Mucosa of descending colon (tissue), 3 donors: ENCODE data around the gene PROZ. TPM values are rescaled to one million over a fixed set of nuclear protein-coding genes. Genes with fewer than 3 reads are reported as not detected.

Experiments used
- ATAC-seq: fragments of 200-7000 bp; cut with Tn5 transposase; one replicate; pipeline ENCODE4 v1.9.1; 2020; ENCODE audit warnings: mild to moderate bottlenecking, moderate library complexity
- DNase-seq, 3 donors: peaks; one replicate each; pipeline ENCODE4 v3.0.0-alpha.2; 2020
- H3K36me3 ChIP-seq: fragments of 200-600 bp; one replicate; pipeline ENCODE4 v1.8.0; 2021; ENCODE audit warnings: low read depth, mild to moderate bottlenecking
- H3K4me1 ChIP-seq: fragments of 200-600 bp; one replicate; pipeline ENCODE4 v1.8.0; 2021; ENCODE audit warnings: low read depth, mild to moderate bottlenecking
- H3K4me3 ChIP-seq: fragments of 200-600 bp; one replicate; pipeline ENCODE4 v1.8.0; 2021; ENCODE audit warnings: mild to moderate bottlenecking
- H3K9me3 ChIP-seq: fragments of 200-600 bp; one replicate; pipeline ENCODE4 v1.8.0; 2021; ENCODE audit warnings: mild to moderate bottlenecking
- intact Hi-C, 2 donors: fragments of 100-400 bp; cut with DNase I in 1 of 2; cut with micrococcal nuclease in 1 of 2; formaldehyde crosslinking; loops; one replicate each; pipeline versions ENCODE4 v1.11.0 to v1.11.1; 2022; cut with DNase I, micrococcal nuclease
- total RNA-seq, 3 donors: library from RNA; stranded (reverse); fragmentation: NEBNext Ultra II Directional in 2 of 3; extraction: Animal tissue kit (Norgen Biotek cat#: 25700) in 2 of 3; gene quantifications; one replicate each; pipeline versions ENCODE4 v1.2.1 to v1.2.4, GENCODE V29; 2021 to 2023
- TF ChIP-seq, protein P1 (sequence below): fragments of 200-600 bp; IDR thresholded peaks from one replicate; pipeline ENCODE4 v1.8.0; 2022; ENCODE audit warnings: antibody characterized with exemption, mild to moderate bottlenecking
- donor health status: DM: no; HTN: no; CAD: no; lungs with moderate emphysema.
- donor health status: DM: no; HTN: no; CAD: no.
- donor health status: DM: no; HTN: yes; CAD: no.

PROZ gene
- total RNA-seq, 3 donors from 2014 or later = not detected

DNA sequence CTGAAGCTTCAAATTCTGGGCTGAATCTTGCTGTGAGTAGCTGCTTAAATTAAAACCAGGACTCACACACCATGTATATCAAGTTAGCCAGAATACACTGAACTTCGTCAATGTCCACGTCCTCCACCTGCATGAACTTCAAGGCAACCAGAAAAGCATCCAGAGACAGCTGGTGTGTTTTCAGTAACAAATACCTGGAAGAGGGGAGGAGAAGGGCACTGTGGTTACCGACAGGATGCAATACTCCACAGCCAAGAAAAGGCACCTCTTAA is 20.4 kb downstream of the PROZ start:
- ATAC-seq (no peak), DNase-seq (no peak)
- TF ChIP-seq, protein P1, sequence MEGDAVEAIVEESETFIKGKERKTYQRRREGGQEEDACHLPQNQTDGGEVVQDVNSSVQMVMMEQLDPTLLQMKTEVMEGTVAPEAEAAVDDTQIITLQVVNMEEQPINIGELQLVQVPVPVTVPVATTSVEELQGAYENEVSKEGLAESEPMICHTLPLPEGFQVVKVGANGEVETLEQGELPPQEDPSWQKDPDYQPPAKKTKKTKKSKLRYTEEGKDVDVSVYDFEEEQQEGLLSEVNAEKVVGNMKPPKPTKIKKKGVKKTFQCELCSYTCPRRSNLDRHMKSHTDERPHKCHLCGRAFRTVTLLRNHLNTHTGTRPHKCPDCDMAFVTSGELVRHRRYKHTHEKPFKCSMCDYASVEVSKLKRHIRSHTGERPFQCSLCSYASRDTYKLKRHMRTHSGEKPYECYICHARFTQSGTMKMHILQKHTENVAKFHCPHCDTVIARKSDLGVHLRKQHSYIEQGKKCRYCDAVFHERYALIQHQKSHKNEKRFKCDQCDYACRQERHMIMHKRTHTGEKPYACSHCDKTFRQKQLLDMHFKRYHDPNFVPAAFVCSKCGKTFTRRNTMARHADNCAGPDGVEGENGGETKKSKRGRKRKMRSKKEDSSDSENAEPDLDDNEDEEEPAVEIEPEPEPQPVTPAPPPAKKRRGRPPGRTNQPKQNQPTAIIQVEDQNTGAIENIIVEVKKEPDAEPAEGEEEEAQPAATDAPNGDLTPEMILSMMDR = no peak
- Histone ChIP-seq H3K4me1 (peaks cover 3% of the 10 kb centered on the region), H3K4me3 (no peak overlapping the region), H3K36me3 (peaks cover 6% of the 10 kb centered on the region), H3K9me3 (no peaks in the 10 kb centered on the region)
- intact Hi-C loops = no loop called here

DNA sequence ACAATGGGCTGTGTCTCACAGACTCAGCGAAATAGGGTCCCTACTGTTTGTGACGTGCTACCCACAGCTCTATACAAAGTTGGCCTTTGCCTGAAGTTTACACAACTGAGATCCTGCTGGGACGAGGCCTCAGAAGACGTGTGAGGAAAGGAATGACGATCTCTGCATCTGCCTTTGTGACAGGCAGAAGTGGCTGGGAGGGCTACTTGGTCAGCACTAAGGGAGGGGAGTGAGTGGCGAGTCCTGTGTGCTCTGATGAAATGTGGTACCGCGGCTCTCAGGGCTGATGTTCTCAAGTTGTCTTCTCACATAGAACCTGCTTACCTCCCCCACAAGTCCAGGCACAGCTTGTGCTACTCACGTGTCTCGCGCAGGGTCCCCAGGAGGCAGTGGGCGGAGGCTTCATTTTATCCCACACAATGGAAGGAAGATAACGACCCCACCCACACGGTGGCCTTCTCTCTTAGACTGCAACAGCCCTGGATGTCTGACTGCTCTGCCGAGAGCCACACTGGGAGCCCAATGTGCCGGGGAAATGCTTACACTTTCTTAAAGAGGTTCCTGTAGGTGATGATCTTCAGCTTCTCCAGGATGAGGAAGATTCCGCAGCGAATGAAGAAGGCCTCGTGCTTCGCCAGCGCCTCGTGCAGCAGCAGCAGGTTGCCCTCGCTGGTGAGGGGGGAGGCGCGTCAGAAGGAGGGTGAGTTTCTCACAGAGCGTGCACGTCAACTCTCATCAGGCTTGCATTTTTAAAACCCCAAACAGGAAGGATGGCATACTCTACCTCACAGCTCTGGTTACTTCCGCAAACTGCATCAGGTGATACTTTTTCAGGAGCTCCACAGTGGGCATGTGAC is 21.2 kb downstream of the PROZ start:
- no peaks in the 10 kb centered on the region for H3K9me3 ChIP-seq
- ATAC-seq (no peak), DNase-seq (no peak)
- H3K4me1 ChIP-seq = peaks cover 3% of the 10 kb centered on the region
- H3K36me3 ChIP-seq = peaks cover 6% of the 10 kb centered on the region
- intact Hi-C loops = no loop called here
- TF ChIP-seq, protein P1 = no peak
- H3K4me3 ChIP-seq = no peak overlapping the region

DNA sequence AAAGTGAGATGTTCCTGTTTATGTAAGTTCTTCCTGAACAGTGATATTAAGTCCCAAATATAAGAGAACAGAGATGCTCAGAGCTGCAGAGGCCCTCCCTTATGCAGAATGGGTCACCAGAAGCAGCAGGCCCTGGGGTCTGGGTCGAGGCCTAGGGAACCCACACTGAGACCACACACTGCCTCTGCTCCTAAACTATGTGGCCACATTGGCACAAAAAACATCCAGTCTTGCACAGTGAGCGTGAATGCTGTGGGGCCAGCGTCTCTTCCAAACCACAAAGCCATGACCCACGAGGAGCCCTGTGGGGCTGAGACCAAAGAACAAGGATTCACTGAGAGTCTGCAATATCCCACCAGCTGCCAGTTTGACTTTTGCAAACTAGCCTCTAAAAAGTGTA is 23.6 kb downstream of the PROZ start:
- DNase-seq (no peak), ATAC-seq (no peak)
- peaks cover 6% of the 10 kb centered on the region for H3K36me3 ChIP-seq
- H3K4me3 ChIP-seq = no peak overlapping the region
- intact Hi-C loops = no loop called here
- no peaks in the 10 kb centered on the region for H3K9me3 ChIP-seq
- TF ChIP-seq, protein P1 = no peak
- no peaks in the 10 kb centered on the region for H3K4me1 ChIP-seq

DNA sequence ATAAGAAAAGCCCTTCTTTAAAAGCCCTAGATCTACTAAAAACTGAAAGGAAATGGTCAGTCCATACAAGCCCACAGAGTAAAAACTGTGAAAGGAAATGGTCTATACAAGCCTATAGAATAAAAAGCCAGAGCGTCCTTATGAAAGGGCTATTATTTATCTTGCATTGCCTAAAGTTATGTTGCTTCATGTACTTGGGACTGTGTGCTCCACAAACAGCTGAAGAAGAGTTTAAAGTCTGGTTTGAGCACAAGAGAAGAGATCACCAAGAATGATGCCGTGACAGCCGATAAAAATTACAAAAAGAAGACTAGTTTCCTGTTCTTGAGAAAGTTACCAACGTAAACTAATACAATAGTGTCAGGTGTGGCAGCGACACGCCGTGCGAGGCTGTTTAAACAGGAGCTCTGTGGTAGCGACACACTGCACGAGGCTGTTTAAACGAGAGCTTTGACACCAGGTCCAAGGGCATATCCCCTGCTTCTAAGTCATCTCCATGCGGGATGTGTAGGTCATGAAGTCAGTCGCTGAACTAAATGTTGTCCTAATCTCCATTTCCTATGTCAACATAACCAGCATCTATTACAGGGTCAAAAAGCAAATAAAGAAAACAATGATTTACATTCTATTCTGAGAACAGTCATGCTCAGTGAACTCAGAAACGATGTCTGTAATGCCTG is 25.1 kb downstream of the PROZ start:
- DNase-seq = no peak
- Histone ChIP-seq H3K9me3 (no peaks in the 10 kb centered on the region), H3K4me1 (no peaks in the 10 kb centered on the region), H3K36me3 (peaks cover 2% of the 10 kb centered on the region), H3K4me3 (no peak overlapping the region)
- intact Hi-C loops = no loop called here
- ATAC-seq = no peak
- TF ChIP-seq, protein P1 = no peak

DNA sequence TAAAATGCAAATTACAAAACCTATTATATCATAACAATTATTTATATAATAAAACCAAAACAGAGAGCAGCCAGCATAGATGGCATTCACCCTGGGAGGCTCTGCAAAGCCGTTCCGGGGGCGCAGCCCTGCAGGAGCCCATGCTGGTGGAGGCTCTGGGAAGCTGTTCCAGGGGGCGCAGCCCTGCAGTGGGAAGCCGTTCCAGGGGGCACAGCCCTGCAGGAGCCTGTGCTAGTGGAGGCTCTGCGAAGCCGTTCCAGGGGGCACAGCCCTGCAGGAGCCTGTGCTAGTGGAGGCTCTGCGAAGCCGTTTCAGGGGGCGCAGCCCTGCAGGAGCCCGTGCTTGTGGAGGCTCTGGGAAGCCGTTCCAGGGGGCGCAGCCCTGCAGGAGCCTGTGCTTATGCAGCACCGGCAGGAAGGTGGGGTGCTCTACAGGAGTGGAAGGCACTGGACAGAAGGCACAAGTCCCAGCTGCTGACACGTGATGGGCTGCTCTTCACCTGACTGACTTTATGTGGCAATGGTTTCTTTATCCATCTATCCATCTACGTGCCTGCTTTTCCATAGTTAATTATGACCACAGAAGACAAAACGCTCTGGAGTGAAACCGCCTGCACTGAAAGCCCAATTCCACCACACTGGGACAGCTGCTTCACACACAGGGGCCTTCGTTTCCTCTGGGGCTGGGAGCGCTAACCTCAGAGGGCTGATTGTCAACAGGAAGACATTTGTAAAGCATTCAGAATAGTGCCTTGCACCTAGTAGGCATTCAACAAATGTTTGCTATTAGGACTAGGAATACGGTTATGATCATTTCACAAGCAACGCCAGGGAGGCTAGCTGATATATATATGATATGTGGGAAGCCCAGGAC is 26.4 kb downstream of the PROZ start:
- ATAC-seq (peak; percentile 52), DNase-seq (no peak)
- Histone ChIP-seq H3K4me3 (no peak overlapping the region), H3K9me3 (no peaks in the 10 kb centered on the region), H3K36me3 (no peaks in the 10 kb centered on the region), H3K4me1 (no peaks in the 10 kb centered on the region)
- intact Hi-C loops = no loop called here
- TF ChIP-seq, protein P1 = no peak
